Measurements from ENCODE around the gene RGS9. TPM values are rescaled to one million over a fixed set of nuclear protein-coding genes. Genes with fewer than 3 reads are reported as not detected.
A peak's percentile ranks its signal among the peaks of the same experiment; 100 is the strongest.

RGS9 gene
- total RNA-seq, 1 experiment from 2014 or later: 8.6 TPM

GRCh38 chr17:65173976-65174683 lies 37.0 kb downstream of the RGS9 start:
- 0 out of 2 replicates have a peak, but pooled peaks have one; percentile 26 for ATAC-seq
- BruUV-seq (replicated peaks): no TSS peak
- H3K4me3 ChIP-seq (replicated peaks in 1 of 2; ENCODE audit: low read depth in 1 of 2, low read length in 2 of 2): no peak overlapping the region
- no peak overlapping the region for H3K4me2 ChIP-seq (ENCODE audit: low read length)
- ChIA-PET POLR2A (no interaction called here), CTCF (no interaction called here), RAD21 (ENCODE audit: low non-redundant PET in 1 of 2, low total read pairs in 2 of 2, uncharacterized antibody in 2 of 2, unreplicated experiment in 2 of 2) (no interaction called here)
- H3K9me3 ChIP-seq (ENCODE audit: control insufficient read depth in 1 of 2, insufficient read depth in 1 of 2, low read depth in 1 of 2, low read length in 2 of 2): no peaks in the 10 kb centered on the region
- intact Hi-C loops (cut with micrococcal nuclease): no loop called here
- no peak overlapping the region for H3K27ac ChIP-seq (ENCODE audit: low read depth, low read length)
- H2AFZ ChIP-seq (ENCODE audit: low read depth, low read length, poor library complexity, severe bottlenecking): no peak overlapping the region
- H4K20me1 ChIP-seq (ENCODE audit: insufficient read depth): no peaks in the 10 kb centered on the region
- no peak for DNase-seq (ENCODE audit: low read depth, low spot score)
- H3K79me2 ChIP-seq (ENCODE audit: insufficient read depth, low read length): no peaks in the 10 kb centered on the region
- peaks cover 0 to 8% of the 10 kb centered on the region in 2 experiments; a peak in 2 of 4 replicates for H3K4me1 ChIP-seq (ENCODE audit: control insufficient read depth in 1 of 2, insufficient read depth in 2 of 2, low read length in 2 of 2)
- no peaks in the 10 kb centered on the region for H3K9me2 ChIP-seq (ENCODE audit: insufficient read depth)
- H3K9ac ChIP-seq (ENCODE audit: low read length): no peak overlapping the region
- TF ChIP-seq TCF7L2 (IDR thresholded peaks at IDR 0.05; ENCODE audit: borderline replicate concordance, extremely low read depth, insufficient read depth, insufficient read length): no peak
- TF ChIP-seq CBX3 (IDR thresholded peaks at IDR 0.05; ENCODE audit: low read depth): no peak
- no peak for TF ChIP-seq EZH2phosphoT487 (IDR thresholded peaks at IDR 0.05; ENCODE audit: borderline replicate concordance)
- TF ChIP-seq SIN3A (IDR thresholded peaks at IDR 0.05; ENCODE audit: low read depth): no peak
- no peak for TF ChIP-seq EZH2 (IDR thresholded peaks at IDR 0.05)
- TF ChIP-seq ATF3 (IDR thresholded peaks at IDR 0.05): no peak
- no peak for TF ChIP-seq EGR1 (IDR thresholded peaks at IDR 0.05; ENCODE audit: low read depth)
- no peak for TF ChIP-seq SP1 (IDR thresholded peaks at IDR 0.05; ENCODE audit: low read depth)
- TF ChIP-seq FOSL1 (IDR thresholded peaks at IDR 0.05; ENCODE audit: low read depth): no peak
- TF ChIP-seq MAX (IDR thresholded peaks at IDR 0.05): no peak
- no peak for TF ChIP-seq REST (IDR thresholded peaks at IDR 0.05; ENCODE audit: low read depth)
- no peak for TF ChIP-seq POLR2A (IDR thresholded peaks at IDR 0.05; ENCODE audit: borderline replicate concordance, extremely low read depth, insufficient read depth, insufficient read length)
- TF ChIP-seq SRF (IDR thresholded peaks at IDR 0.05; ENCODE audit: low read depth): no peak
- no peak for TF ChIP-seq ZNF274 (IDR thresholded peaks at IDR 0.05; ENCODE audit: low read depth, low read length)
- no peak for TF ChIP-seq POLR2AphosphoS5 (IDR thresholded peaks at IDR 0.05; ENCODE audit: low read depth, low read length)
- no peak for TF ChIP-seq CEBPB (IDR thresholded peaks at IDR 0.05; ENCODE audit: low read depth)
- H3K36me3 ChIP-seq (ENCODE audit: control insufficient read depth in 1 of 2, insufficient read depth in 2 of 2, low read length in 2 of 2): no peaks in the 10 kb centered on the region
- no peaks in the 10 kb centered on the region; the same call in 1 of the 2 replicates for H3K27me3 ChIP-seq (ENCODE audit: insufficient read depth, low read length)
